K562 (cell line): ENCODE results near the gene CAPZA1. TPM values are rescaled to one million over a fixed set of nuclear protein-coding genes. Genes with fewer than 3 reads are reported as not detected.

ENCODE experiments used
- ATAC-seq: fragments of 200-7000 bp; cut with Tn5 transposase; 3 replicates; pipeline ENCODE4 v1.9.1; 2020; ENCODE audit warnings: moderate library complexity
- BruUV-seq: library from RNA; stranded (reverse); fragments of 400-500 nt; replicated peaks from 2 replicates; lab custom pipeline; 2021; lab: Mats Ljungman, UMichigan
- CTCF ChIA-PET: fragments of 300-600 bp; formaldehyde crosslinking; extraction: SDS; loops from one replicate; lab custom pipeline; 2021; ENCODE audit warnings: low intra/inter-chr PET ratio; lab: Yijun Ruan, JAX
- POLR2A ChIA-PET: fragments of 300-600, 350-650 bp; sonication (Branson Sonifier 250); formaldehyde crosslinking; extraction: SDS; loops from one replicate; lab custom pipeline; 2021; ENCODE audit warnings: antibody characterized with exemption, inconsistent platforms; lab: Yijun Ruan, JAX
- DNase-seq, 4 experiments: peaks; one replicate each; pipeline versions ENCODE4 v3.0.0 to v3.0.0-alpha.2; 2011 to 2018; ENCODE audit warnings: low spot score in 3 of 4, mixed read lengths in 3 of 4; ENCODE audit errors: extremely low read depth in 1 of 4
- FAIRE-seq: peaks from 2 replicates; lab custom pipeline; 2011; peaks lifted over from hg19 to GRCh38; lab: Jason Lieb, UNC
- H2AFZ ChIP-seq: 2 replicates; pipeline ENCODE4 v1.6.0; 2011; ENCODE audit warnings: low read depth, low read length, control low read depth, inconsistent platforms
- H3K27ac ChIP-seq: fragments of 200-600 bp; 3 replicates; pipeline ENCODE4 v1.8.0; 2011; ENCODE audit warnings: low read depth, mild to moderate bottlenecking, control low read depth, inconsistent platforms, low read length, moderate library complexity, mixed read lengths; ENCODE audit errors: extremely low read depth
- H3K27me3 ChIP-seq, 2 experiments: fragments of 300-600 bp in 1 of 2; 2 replicates in 1 of 2; 3 replicates in 1 of 2; pipeline versions ENCODE4 v1.6.0 to v1.8.0; 2011; ENCODE audit warnings: inconsistent platforms in 2 of 2, low read length in 2 of 2, mild to moderate bottlenecking in 1 of 2, mixed read lengths in 1 of 2, moderate library complexity in 1 of 2; ENCODE audit not compliant: control insufficient read depth in 2 of 2, insufficient read depth in 2 of 2
- H3K36me3 ChIP-seq: fragments of 300-600 bp; 3 replicates; pipeline ENCODE4 v1.8.0; 2011; ENCODE audit warnings: mild to moderate bottlenecking, low read length, inconsistent platforms; ENCODE audit not compliant: control insufficient read depth, insufficient read depth
- H3K4me1 ChIP-seq, 2 experiments: fragments of 200-600 bp in 1 of 2; replicated peaks in 1 of 2; 2 replicates in 1 of 2; 3 replicates in 1 of 2; pipeline versions ENCODE4 v1.5.1 to v1.8.0; 2011; ENCODE audit warnings: inconsistent platforms in 2 of 2, low read length in 2 of 2, mild to moderate bottlenecking in 1 of 2, mixed read lengths in 1 of 2, moderate library complexity in 1 of 2; ENCODE audit not compliant: control insufficient read depth in 2 of 2, insufficient read depth in 2 of 2
- H3K4me2 ChIP-seq: 2 replicates; pipeline ENCODE4 v1.6.1; 2011; ENCODE audit warnings: low read length, control low read depth, inconsistent platforms, mixed read lengths; ENCODE audit not compliant: insufficient read depth
- H3K4me3 ChIP-seq: fragments of 200-600 bp; sonication (generic), shearing (Covaris generic); 2 replicates; pipeline ENCODE4 v1.5.1; 2016; ENCODE audit warnings: control low read depth, inconsistent platforms
- H3K79me2 ChIP-seq: fragments of 200-600 bp; 3 replicates; pipeline ENCODE4 v1.8.0; 2011; ENCODE audit warnings: low read length, inconsistent platforms; ENCODE audit not compliant: control insufficient read depth, insufficient read depth
- H3K9ac ChIP-seq, 2 experiments: 2 replicates each; pipeline versions ENCODE4 v1.6.0 to v1.6.1; 2011; ENCODE audit warnings: low read depth in 2 of 2, low read length in 2 of 2, control low read depth in 1 of 2, inconsistent platforms in 1 of 2, mild to moderate bottlenecking in 1 of 2, mixed read lengths in 1 of 2; ENCODE audit not compliant: insufficient read depth in 1 of 2
- H3K9me1 ChIP-seq: one replicate; pipeline ENCODE4 v1.6.0; 2011; ENCODE audit warnings: inconsistent platforms, mild to moderate bottlenecking, low read length, moderate library complexity; ENCODE audit not compliant: control insufficient read depth, insufficient read depth
- H3K9me3 ChIP-seq: replicated peaks from 2 replicates; pipeline ENCODE4 v1.5.1; 2011; ENCODE audit warnings: low read depth, low read length, inconsistent platforms; ENCODE audit not compliant: control insufficient read depth, insufficient read depth
- H4K20me1 ChIP-seq: replicated peaks from 2 replicates; pipeline ENCODE4 v1.6.1; 2011; ENCODE audit warnings: low read length, inconsistent platforms, mixed read lengths; ENCODE audit not compliant: control insufficient read depth, insufficient read depth
- CXXC5 ChIP-seq: fragments of 250-450 bp; sonication (Bioruptor Pico); IDR thresholded peaks from 2 replicates; pipeline ENCODE4 v1.8.0; 2022; ENCODE audit warnings: inconsistent platforms, mild to moderate bottlenecking, moderate library complexity
- HDAC1 ChIP-seq, 2 experiments: fragments of 450-650 bp; IDR thresholded peaks; 2 replicates each; pipeline ENCODE4 v1.6.1; 2016 to 2017; ENCODE audit warnings: inconsistent platforms in 1 of 2, mild to moderate bottlenecking in 1 of 2, moderate library complexity in 1 of 2
- LCOR ChIP-seq: sonication (generic); formaldehyde crosslinking; IDR thresholded peaks from 2 replicates; pipeline ENCODE4 v1.8.0; 2022; ENCODE audit warnings: mild to moderate bottlenecking, missing genetic modification reagents
- MEIS2 ChIP-seq: fragments of 450-650 bp; IDR thresholded peaks from 2 replicates; pipeline ENCODE4 v1.6.1; 2014; ENCODE audit warnings: mild to moderate bottlenecking; ENCODE audit not compliant: partially characterized antibody
- MYNN ChIP-seq, 2 experiments: sonication (generic); formaldehyde crosslinking in 1 of 2; IDR thresholded peaks; 2 replicates each; pipeline versions ENCODE4 v1.5.0 to v1.6.1; 2016 to 2020; ENCODE audit warnings: antibody characterized with exemption in 1 of 2, missing genetic modification reagents in 1 of 2
- NCOA1 ChIP-seq: fragments of 450-650 bp; IDR thresholded peaks from 2 replicates; pipeline ENCODE4 v1.6.1; 2016; ENCODE audit warnings: low read depth
- RCOR1 ChIP-seq, 2 experiments: IDR thresholded peaks; 2 replicates each; pipeline ENCODE4 v1.6.1; 2012; ENCODE audit warnings: low read depth in 2 of 2, low read length in 2 of 2, borderline replicate concordance in 1 of 2, improper control_type of control experiment in 1 of 2
- RFX1 ChIP-seq: fragments of 450-650 bp; IDR thresholded peaks from 2 replicates; pipeline ENCODE4 v1.6.1; 2016; ENCODE audit warnings: mild to moderate bottlenecking, moderate library complexity
- SAP30 ChIP-seq: fragments of 200-600 bp; sonication (generic); IDR thresholded peaks from 2 replicates; pipeline ENCODE4 v1.6.1; 2012; ENCODE audit warnings: borderline replicate concordance, low read depth, mild to moderate bottlenecking, moderate library complexity, low read length, control low read depth, inconsistent platforms; ENCODE audit not compliant: insufficient read depth, poor library complexity, severe bottlenecking
- SMARCA4 ChIP-seq: fragments of 450-650 bp; IDR thresholded peaks from 2 replicates; pipeline ENCODE4 v1.6.1; 2016
- TEAD4 ChIP-seq, 2 experiments: sonication (generic) in 1 of 2; formaldehyde crosslinking in 1 of 2; IDR thresholded peaks; 2 replicates each; pipeline versions ENCODE4 v1.6.1 to v1.8.0; 2012 to 2022; ENCODE audit warnings: borderline replicate concordance in 1 of 2, inconsistent platforms in 1 of 2, low read length in 1 of 2, mild to moderate bottlenecking in 1 of 2, missing genetic modification reagents in 1 of 2
- TGIF2 ChIP-seq: sonication (generic); formaldehyde crosslinking; IDR thresholded peaks from 2 replicates; pipeline ENCODE4 v1.8.1; 2022; ENCODE audit warnings: mild to moderate bottlenecking, missing genetic modification reagents, moderate library complexity
- ZNF311 ChIP-seq: fragments of 250-450 bp; sonication (Bioruptor Pico); IDR thresholded peaks from 2 replicates; pipeline ENCODE4 v1.4.0; 2020; ENCODE audit warnings: mild to moderate bottlenecking, moderate library complexity
- WGBS: fragments of 100-300 bp; shearing (Covaris generic); methylation state at CpG from one replicate; pipeline ENCODE4 v1.1.6; 2016; ENCODE audit warnings: low coverage, mixed read lengths; ENCODE audit not compliant: insufficient coverage; ENCODE audit errors: missing lambda C conversion rate; 5-methylcytosine and 5-hydroxymethylcytosine counted together
- in situ Hi-C: fragments of 300-500 bp; cut with MboI; formaldehyde crosslinking; loops from 4 replicates; pipeline ENCODE4 v1.15.0; 2018; ENCODE audit warnings: inconsistent platforms, mixed read lengths
- intact Hi-C: fragments of 100-400 bp; cut with micrococcal nuclease; formaldehyde crosslinking; loops from 2 replicates; pipeline ENCODE4 v1.14.2; 2022
- polyA plus RNA-seq, 8 experiments: library from polyadenylated mRNA; depleted of rRNA in 4 of 8; stranded (reverse) in 5 of 8; unstranded in 3 of 8; fragments of >200 nt; fragmentation: Nextera tagmentation in 2 of 8; fragmentation: Illumina TruSeq in 1 of 8; extraction: Ambion mirVana in 2 of 8; extraction: Trizol in 1 of 8; gene quantifications; 2 replicates each; pipeline versions ENCODE4 v1.2.1 to v1.2.3, GENCODE V29; 2011 to 2014; ENCODE audit warnings: inconsistent platforms in 1 of 8, missing spikeins in 1 of 8
- total RNA-seq, 7 experiments: library from RNA; depleted of rRNA in 6 of 7; stranded (reverse); fragments of >200 nt in 6 of 7; fragmentation: Illumina TruSeq in 2 of 7; extraction: Trizol in 2 of 7; gene quantifications; 2 replicates each; pipeline versions ENCODE4 v1.2.1 to v1.2.3, GENCODE V29; 2011 to 2021; ENCODE audit warnings: low replicate concordance in 1 of 7
- TF ChIP-seq, protein P1 (sequence below): fragments of 250-450 bp; sonication (Bioruptor Pico); IDR thresholded peaks from 2 replicates; pipeline ENCODE4 v1.9.0; 2021; ENCODE audit warnings: mild to moderate bottlenecking, inconsistent platforms
- TF ChIP-seq, protein P2 (sequence below): fragments of 250-450 bp; sonication (Bioruptor Pico); IDR thresholded peaks from 2 replicates; pipeline ENCODE4 v1.8.0; 2021; ENCODE audit warnings: mild to moderate bottlenecking, moderate library complexity
- TF ChIP-seq, protein P3 (sequence below): fragments of 450-650 bp; conservative IDR thresholded peaks from 2 replicates; pipeline ENCODE4 v1.6.1; 2016; ENCODE audit warnings: missing genetic modification characterization, low read depth, mild to moderate bottlenecking, missing compliant biosample characterization, moderate library complexity

CAPZA1 gene
- total and polyA plus RNA-seq, 9 of the 15 experiments (the other 6 are each of a cell fraction or from before 2014, with no cell fraction given): 237 to 1,020 (median 306) TPM

DNA sequence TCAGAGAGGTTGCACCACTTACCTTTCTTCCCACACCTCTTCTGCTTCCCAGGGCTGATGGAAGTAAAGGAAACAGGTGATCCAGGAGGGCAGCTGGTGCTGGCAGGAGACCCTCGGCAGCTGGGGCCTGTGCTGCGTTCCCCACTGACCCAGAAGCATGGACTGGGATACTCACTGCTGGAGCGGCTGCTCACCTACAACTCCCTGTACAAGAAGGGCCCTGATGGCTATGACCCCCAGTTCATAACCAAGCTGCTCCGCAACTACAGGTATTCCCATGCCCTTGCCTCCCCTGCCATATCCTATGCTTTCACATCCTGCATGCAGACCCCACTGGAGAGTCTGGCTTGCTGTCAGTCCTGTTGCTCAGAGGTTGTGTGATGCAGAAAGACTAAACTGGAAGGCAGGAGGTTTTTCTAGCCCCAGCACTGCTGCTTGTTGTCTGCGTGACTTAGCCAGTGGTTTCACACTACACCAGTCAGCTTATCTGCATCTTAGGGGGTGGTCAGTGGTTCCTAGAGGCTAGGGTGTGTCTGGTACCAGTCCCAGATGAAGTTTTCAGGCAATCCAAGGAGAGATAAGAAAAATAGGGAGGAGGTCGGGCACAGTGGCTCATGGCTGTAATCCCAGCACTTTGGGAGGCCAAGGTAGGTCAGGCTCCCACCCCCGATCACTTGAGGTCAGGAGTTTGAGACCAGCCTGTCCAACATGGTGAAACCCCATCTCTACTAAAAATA is 77.1 kb downstream of the CAPZA1 start:
- peak overlapping the region in 1 of 2 experiments; percentile 15; a peak in 2 of 4 replicates for H3K9ac ChIP-seq
- no peak for ATAC-seq
- POLR2A ChIA-PET: interaction anchor here (0.6 to 8.7 kb wide), 11 partner anchors 8 to 376 kb away, joined by 3 to 104 read pairs (median 5); partner anchors contain the start of genes LRIG2 and MOV10
- CTCF ChIA-PET: no interaction called here
- no peak overlapping the region; the same call in 1 of the 2 replicates for H3K4me2 ChIP-seq
- intact Hi-C loops: no loop called here
- peaks cover 85% of the 10 kb centered on the region for H3K36me3 ChIP-seq
- DNase-seq: peak in 3 of 4 experiments; percentile 41 to 69 (median 69)
- in situ Hi-C loops: no loop called here
- no peaks in the 10 kb centered on the region for H3K27me3 ChIP-seq
- H2AFZ ChIP-seq: no peak overlapping the region
- no TSS peak for BruUV-seq
- H4K20me1 ChIP-seq: no peaks in the 10 kb centered on the region
- peaks cover 1% of the 10 kb centered on the region for H3K9me1 ChIP-seq
- H3K4me3 ChIP-seq: no peak overlapping the region
- H3K79me2 ChIP-seq: peaks cover 20% of the 10 kb centered on the region
- peaks cover 54 to 63% of the 10 kb centered on the region in 2 experiments for H3K4me1 ChIP-seq
- 57% methylated on average over 7 of the region's 7 CpGs for WGBS
- peak; percentile 81 for FAIRE-seq
- no peaks in the 10 kb centered on the region for H3K9me3 ChIP-seq
- peak overlapping the region; percentile 40; the same call in 1 of the 3 replicates for H3K27ac ChIP-seq
- TF ChIP-seq MEIS2 (no peak), TEAD4 (IDR thresholded peaks at IDR 0.05; ENCODE audit: low read length) (peak; percentile 24; the same call in 1 of the 2 replicates), TEAD4 (CRISPR knock-in tag; IDR thresholded peaks at IDR 0.05; ENCODE audit: borderline replicate concordance) (no peak), HDAC1 (IDR thresholded peaks at IDR 0.05) (peak in 1 of 2 experiments; percentile 35; a peak in 1 of 4 replicates), NCOA1 (no peak), MYNN (IDR thresholded peaks at IDR 0.05) (0 out of 2 replicates have a peak, but pooled peaks have one; percentile 9), MYNN (CRISPR knock-in tag; IDR thresholded peaks at IDR 0.05) (no peak), CXXC5 (CRISPR knock-in tag) (0 out of 2 replicates have a peak, but pooled peaks have one; percentile 34), LCOR (CRISPR knock-in tag) (no peak), RCOR1 (IDR thresholded peaks at IDR 0.05; ENCODE audit: borderline replicate concordance in 1 of 2, low read depth in 2 of 2, low read length in 2 of 2) (peak in 1 of 2 experiments; percentile 73; a peak in 2 of 4 replicates), SAP30 (no peak), TGIF2 (CRISPR knock-in tag) (no peak), RFX1 (no peak), ZNF311 (CRISPR knock-in tag) (no peak), SMARCA4 (peak; percentile 22; the same call in 1 of the 2 replicates)
- TF ChIP-seq, protein P1, sequence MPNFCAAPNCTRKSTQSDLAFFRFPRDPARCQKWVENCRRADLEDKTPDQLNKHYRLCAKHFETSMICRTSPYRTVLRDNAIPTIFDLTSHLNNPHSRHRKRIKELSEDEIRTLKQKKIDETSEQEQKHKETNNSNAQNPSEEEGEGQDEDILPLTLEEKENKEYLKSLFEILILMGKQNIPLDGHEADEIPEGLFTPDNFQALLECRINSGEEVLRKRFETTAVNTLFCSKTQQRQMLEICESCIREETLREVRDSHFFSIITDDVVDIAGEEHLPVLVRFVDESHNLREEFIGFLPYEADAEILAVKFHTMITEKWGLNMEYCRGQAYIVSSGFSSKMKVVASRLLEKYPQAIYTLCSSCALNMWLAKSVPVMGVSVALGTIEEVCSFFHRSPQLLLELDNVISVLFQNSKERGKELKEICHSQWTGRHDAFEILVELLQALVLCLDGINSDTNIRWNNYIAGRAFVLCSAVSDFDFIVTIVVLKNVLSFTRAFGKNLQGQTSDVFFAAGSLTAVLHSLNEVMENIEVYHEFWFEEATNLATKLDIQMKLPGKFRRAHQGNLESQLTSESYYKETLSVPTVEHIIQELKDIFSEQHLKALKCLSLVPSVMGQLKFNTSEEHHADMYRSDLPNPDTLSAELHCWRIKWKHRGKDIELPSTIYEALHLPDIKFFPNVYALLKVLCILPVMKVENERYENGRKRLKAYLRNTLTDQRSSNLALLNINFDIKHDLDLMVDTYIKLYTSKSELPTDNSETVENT (CRISPR knock-in tag): no peak
- TF ChIP-seq, protein P2, sequence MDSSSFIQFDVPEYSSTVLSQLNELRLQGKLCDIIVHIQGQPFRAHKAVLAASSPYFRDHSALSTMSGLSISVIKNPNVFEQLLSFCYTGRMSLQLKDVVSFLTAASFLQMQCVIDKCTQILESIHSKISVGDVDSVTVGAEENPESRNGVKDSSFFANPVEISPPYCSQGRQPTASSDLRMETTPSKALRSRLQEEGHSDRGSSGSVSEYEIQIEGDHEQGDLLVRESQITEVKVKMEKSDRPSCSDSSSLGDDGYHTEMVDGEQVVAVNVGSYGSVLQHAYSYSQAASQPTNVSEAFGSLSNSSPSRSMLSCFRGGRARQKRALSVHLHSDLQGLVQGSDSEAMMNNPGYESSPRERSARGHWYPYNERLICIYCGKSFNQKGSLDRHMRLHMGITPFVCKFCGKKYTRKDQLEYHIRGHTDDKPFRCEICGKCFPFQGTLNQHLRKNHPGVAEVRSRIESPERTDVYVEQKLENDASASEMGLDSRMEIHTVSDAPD: no peak
- TF ChIP-seq, protein P3, sequence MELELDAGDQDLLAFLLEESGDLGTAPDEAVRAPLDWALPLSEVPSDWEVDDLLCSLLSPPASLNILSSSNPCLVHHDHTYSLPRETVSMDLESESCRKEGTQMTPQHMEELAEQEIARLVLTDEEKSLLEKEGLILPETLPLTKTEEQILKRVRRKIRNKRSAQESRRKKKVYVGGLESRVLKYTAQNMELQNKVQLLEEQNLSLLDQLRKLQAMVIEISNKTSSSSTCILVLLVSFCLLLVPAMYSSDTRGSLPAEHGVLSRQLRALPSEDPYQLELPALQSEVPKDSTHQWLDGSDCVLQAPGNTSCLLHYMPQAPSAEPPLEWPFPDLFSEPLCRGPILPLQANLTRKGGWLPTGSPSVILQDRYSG: 0 out of 2 replicates have a peak, but pooled peaks have one; percentile 14
